HG03439 (cell line): ENCODE measurements around the gene OR9K2.
"Not testable (repeated sequence)": the region's sequence is repeated elsewhere in the genome, so short reads cannot be mapped to it uniquely, and the experiment has no call there.

Source experiments
- ATAC-seq: cut with Tn5 transposase; IDR thresholded peaks from one replicate; pipeline ENCODE4 v1.9.1; 2021; ENCODE audit warnings: mild to moderate bottlenecking, moderate library complexity; ENCODE audit not compliant: unreplicated experiment

OR9K2 gene, protein sequence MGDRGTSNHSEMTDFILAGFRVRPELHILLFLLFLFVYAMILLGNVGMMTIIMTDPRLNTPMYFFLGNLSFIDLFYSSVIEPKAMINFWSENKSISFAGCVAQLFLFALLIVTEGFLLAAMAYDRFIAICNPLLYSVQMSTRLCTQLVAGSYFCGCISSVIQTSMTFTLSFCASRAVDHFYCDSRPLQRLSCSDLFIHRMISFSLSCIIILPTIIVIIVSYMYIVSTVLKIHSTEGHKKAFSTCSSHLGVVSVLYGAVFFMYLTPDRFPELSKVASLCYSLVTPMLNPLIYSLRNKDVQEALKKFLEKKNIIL

GRCh38 chr12:55126106-55126505, at the start of gene OR9K2:
OR9K2 (plus strand) TSS chr12:55126406; CDS start chr12:55129835, 3,429 bp downstream.
- ATAC-seq, result no peak

- no peak for ATAC-seq
Observed at GRCh38 chr12:55092579-55092978, 33.6 kb upstream of the OR9K2 start.

DNA sequence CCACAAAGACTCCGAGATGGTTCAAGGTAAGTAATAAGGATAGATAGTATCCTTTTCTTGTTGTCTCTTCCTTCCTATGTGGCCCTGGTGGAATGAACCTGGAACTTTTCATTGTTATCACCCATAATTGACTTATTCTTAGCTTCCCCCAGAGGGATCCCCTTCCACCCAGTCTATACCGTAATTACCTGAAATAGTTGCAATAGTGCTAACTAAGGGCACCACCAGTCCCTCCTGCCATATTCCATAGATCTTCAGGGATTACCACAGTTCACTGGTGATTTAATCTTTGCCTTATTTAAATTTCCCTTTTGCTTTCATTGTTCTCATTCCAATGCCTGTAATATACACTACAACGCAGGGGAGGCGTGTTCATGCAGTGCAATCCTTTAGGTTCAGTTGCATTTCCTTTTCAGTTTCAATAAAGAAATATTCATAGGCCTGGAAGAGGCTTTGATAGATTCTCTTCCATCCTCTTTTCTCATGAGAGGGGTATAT, 13.8 kb upstream of the OR9K2 start:
- ATAC-seq, result no peak

- no peak for ATAC-seq
Observed at GRCh38 chr12:55116152-55116551, 10.1 kb upstream of the OR9K2 start.

GRCh38 chr12:55132816-55133215, 6.6 kb downstream of the OR9K2 start:
- no peak for ATAC-seq

GRCh38 chr12:55142669-55143565, 16.7 kb downstream of the OR9K2 start:
- ATAC-seq, result no peak

GRCh38 chr12:55143566-55143870, 17.3 kb downstream of the OR9K2 start:
- no peak for ATAC-seq

GRCh38 chr12:55167010-55167640, 40.9 kb downstream of the OR9K2 start:
- ATAC-seq, result not testable (repeated sequence)

DNA sequence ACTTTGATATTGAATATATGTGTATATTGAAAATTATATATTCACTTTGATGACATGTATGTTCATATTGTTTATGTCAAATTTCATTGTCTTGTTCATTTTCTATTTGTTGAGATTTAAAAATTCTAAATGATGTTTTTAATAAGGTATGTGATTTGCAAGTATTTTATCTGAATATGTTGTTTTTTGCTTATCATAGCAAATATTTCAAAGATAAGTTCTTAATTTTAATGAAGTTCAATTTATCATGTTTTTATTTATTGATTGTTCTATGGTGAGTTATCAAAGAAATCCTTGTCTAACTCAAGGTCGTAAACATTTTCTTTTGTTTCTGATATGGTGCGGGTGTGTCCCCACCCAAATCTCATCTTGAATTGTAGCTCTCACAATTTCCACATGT, 45.2 kb downstream of the OR9K2 start:
- no peak for ATAC-seq

DNA sequence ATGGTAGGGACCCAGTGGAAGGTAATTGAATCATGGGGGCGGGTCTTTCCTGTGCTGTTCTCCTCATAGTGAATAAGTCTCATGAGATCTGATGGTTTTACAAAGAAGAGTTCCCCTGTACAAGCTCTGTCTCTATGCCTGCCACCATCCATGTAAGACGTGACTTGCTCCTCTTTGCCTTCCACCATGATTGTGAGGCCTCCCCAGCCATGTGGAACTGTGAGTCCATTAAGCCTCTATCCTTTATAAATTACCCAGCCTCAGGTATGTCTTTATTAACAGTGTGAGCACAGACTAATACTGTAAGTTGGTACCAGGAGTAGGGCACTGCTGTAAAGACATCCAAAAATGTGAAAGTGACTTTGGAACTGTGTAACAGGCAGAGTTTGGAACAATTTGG, 45.6 kb downstream of the OR9K2 start:
- not testable (repeated sequence) for ATAC-seq

DNA sequence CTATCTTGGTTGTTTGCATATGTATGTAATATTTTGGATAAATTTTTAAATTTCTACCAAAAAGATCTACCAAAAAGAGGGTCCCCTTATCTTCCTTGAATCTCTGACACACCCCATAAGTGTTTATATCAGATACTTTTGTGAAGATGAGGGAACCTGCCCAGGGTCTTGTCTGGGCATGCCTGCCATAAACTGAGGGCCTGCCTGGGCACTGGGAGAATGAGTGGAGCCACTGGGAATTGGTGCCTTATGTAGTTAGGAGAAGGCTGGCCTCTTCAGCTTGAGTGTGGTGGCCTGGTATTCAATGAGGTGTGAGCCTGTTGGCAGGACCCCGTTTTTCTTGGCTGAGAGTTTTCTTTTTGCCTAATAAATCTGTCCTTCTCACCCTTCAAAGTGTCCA, 46.5 kb downstream of the OR9K2 start:
- ATAC-seq, result no peak

- ATAC-seq, result no peak
Observed at GRCh38 chr12:55173456-55173855, 47.2 kb downstream of the OR9K2 start.
